ENCODE data around the gene AMOTL1. TPM values are rescaled to one million over a fixed set of nuclear protein-coding genes. Genes with fewer than 3 reads are reported as not detected.

AMOTL1 gene
- total and polyA plus RNA-seq, 2 of the 8 experiments (the other 6 are each of a cell fraction or from before 2014, with no cell fraction given) = 9.0 to 27.6 TPM

DNA sequence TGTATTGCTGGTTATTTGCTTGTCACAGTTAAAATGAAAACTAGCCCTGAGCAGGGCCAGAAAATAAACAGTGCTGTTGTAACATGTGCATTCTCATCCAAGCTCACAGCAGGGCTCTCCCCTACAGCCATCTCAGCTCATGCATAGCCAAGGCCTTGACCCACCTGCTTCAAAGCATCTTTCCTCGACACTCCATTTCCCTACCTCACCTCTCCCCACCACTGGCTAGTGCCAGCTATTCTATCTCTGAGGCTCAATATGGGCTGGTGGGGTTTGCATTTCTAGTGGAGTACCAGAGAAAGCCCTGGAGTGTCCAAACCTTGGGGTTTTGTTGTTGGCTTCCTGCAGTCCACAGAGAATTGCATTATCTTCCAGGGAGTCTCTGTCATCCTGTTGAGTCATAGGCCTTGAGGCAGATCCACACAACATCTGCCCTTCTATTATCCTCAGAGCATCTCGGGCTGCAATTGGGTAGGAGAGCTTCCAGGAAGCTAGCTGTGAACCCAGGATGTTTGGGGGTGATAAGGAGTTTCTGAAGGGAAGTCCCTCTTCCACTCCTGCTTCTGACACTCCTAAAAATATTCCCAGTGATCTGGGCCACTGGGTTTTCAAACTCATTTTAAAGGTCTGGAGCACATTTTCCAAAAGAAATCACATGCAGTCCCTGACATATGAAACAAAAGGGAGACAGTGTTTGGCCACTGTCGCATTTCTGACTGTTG is 36.1 kb upstream of the AMOTL1 start:
- Histone ChIP-seq H3K27ac (ENCODE audit: low read depth, low read length) (no peak overlapping the region), H4K20me1 (replicated peaks in 1 of 2; ENCODE audit: control insufficient read depth in 1 of 2, insufficient read depth in 2 of 2, low read length in 2 of 2) (no peaks in the 10 kb centered on the region), H3K4me2 (ENCODE audit: insufficient read depth in 1 of 2, low read depth in 2 of 2, low read length in 2 of 2) (no peak overlapping the region), H2BK5ac (ENCODE audit: low read depth, low read length) (no peak overlapping the region; the same call in 1 of the 2 replicates), H2AK5ac (ENCODE audit: low read depth, low read length) (0 out of 2 replicates have a peak overlapping the region, but pooled peaks have one; percentile 32), H2AFZ (ENCODE audit: low read length) (no peak overlapping the region), H3K14ac (ENCODE audit: insufficient read length) (no peak overlapping the region), H3K18ac (ENCODE audit: extremely low read depth, low read length) (no peak overlapping the region), H3K79me1 (ENCODE audit: low read depth, low read length) (no peaks in the 10 kb centered on the region), H4K8ac (ENCODE audit: extremely low read depth, insufficient read depth, low read length) (no peak overlapping the region), H4K5ac (ENCODE audit: insufficient read length, low read depth, low read length) (no peak overlapping the region), H3K79me2 (ENCODE audit: control insufficient read depth in 1 of 2, insufficient read depth in 2 of 2, low read length in 2 of 2) (no peaks in the 10 kb centered on the region), H2BK12ac (ENCODE audit: low read depth, low read length) (no peak overlapping the region; the same call in 1 of the 2 replicates), H3K27me3 (replicated peaks in 1 of 4; ENCODE audit: control insufficient read depth in 3 of 4, extremely low read depth in 1 of 4, insufficient read depth in 3 of 4, low read length in 3 of 4) (peaks cover 0 to 5% (median under 1%) of the 10 kb centered on the region in 4 experiments; a peak in 2 of 7 replicates), H3K23ac (ENCODE audit: insufficient read length) (no peak overlapping the region), H3K4ac (replicated peaks; ENCODE audit: insufficient read length, low read depth, low read length) (no peak overlapping the region), H3K36me3 (ENCODE audit: control insufficient read depth in 2 of 4, insufficient read depth in 4 of 4, low read length in 3 of 4) (no peaks in the 10 kb centered on the region), H4K91ac (replicated peaks; ENCODE audit: insufficient read length, low read length) (no peak overlapping the region), H2BK15ac (ENCODE audit: low read length) (no peak overlapping the region; the same call in 1 of the 2 replicates), H3K56ac (replicated peaks; ENCODE audit: insufficient read length, low read depth, low read length) (no peak overlapping the region), H3K9me3 (ENCODE audit: insufficient read depth in 2 of 2, low read depth in 1 of 2, low read length in 1 of 2) (no peaks in the 10 kb centered on the region), H3K4me1 (replicated peaks in 1 of 4; ENCODE audit: control insufficient read depth in 3 of 4, insufficient read depth in 4 of 4, low read length in 3 of 4) (peaks cover 5 to 20% (median 15%) of the 10 kb centered on the region in 4 experiments), H3K23me2 (ENCODE audit: low read depth, low read length) (no peaks in the 10 kb centered on the region), H3K4me3 (ENCODE audit: extremely low read depth in 1 of 4, insufficient read depth in 2 of 4, low read depth in 3 of 4, low read length in 4 of 4) (no peak overlapping the region), H2BK20ac (ENCODE audit: low read length) (peak overlapping the region; percentile 66; the same call in 1 of the 2 replicates), H2BK120ac (replicated peaks; ENCODE audit: low read depth, low read length) (no peak overlapping the region), H3K9ac (replicated peaks in 1 of 4; ENCODE audit: extremely low read depth in 1 of 4, low read depth in 3 of 4, low read length in 3 of 4) (no peak overlapping the region)
- no peak for DNase-seq (ENCODE audit: low read depth in 1 of 2, low spot score in 2 of 2)
- POLR2A ChIA-PET (ENCODE audit: partially characterized antibody) = interaction anchor here (0.6 to 0.9 kb wide), 2 partner anchors 9 to 50 kb away, joined by 3 read pairs; no protein-coding TSS in a partner anchor
- no peak for FAIRE-seq
- 93% methylated on average over 3 of the region's 3 CpGs; no CpG with 5 or more reads in 1 of the 2 experiments for WGBS, 2 experiments (ENCODE audit: extremely low coverage in 1 of 2, insufficient coverage in 1 of 2, insufficient read length in 1 of 2, insufficient replicate concordance in 2 of 2, low coverage in 1 of 2, low lambda C conversion rate in 2 of 2, missing lambda C conversion rate in 1 of 2)
- TF ChIP-seq EGR1 (IDR thresholded peaks at IDR 0.05; ENCODE audit: borderline replicate concordance, low read depth, low read length) = no peak
- no peak for TF ChIP-seq TCF12 (IDR thresholded peaks at IDR 0.05; ENCODE audit: low read depth, low read length)
- TF ChIP-seq SIRT6 (IDR thresholded peaks at IDR 0.05; ENCODE audit: low read length) = no peak
- no peak for TF ChIP-seq ZNF274 (IDR thresholded peaks at IDR 0.05; ENCODE audit: borderline replicate concordance, extremely low read depth, low read length)
- TF ChIP-seq GABPA (IDR thresholded peaks at IDR 0.05; ENCODE audit: borderline replicate concordance, insufficient read depth, low read length) = no peak
- no peak for TF ChIP-seq KDM1A (IDR thresholded peaks at IDR 0.05; ENCODE audit: borderline replicate concordance, low read length)
- no peak for TF ChIP-seq CBX8 (IDR thresholded peaks at IDR 0.05; ENCODE audit: borderline replicate concordance, low read depth, low read length)
- TF ChIP-seq SP4 (IDR thresholded peaks at IDR 0.05; ENCODE audit: low read length) = no peak
- no peak for TF ChIP-seq TBP (IDR thresholded peaks at IDR 0.05; ENCODE audit: low read depth, low read length)
- no peak for TF ChIP-seq YY1 (IDR thresholded peaks at IDR 0.05; ENCODE audit: low read depth, low read length)
- TF ChIP-seq JUN (IDR thresholded peaks at IDR 0.05; ENCODE audit: low read depth, low read length) = no peak
- TF ChIP-seq KDM4A (IDR thresholded peaks at IDR 0.05; ENCODE audit: low read depth, low read length, severe bottlenecking) = no peak
- CTCF ChIA-PET (ENCODE audit: partially characterized antibody) = interaction anchor here (0.8 to 7.4 kb wide), 7 partner anchors 9 to 166 kb away, joined by 3 to 61 read pairs (median 4); no protein-coding TSS in a partner anchor
